GM19193 (cell line): ENCODE results near the gene SCAI.

Experiments
- POLR2A ChIP-seq: IDR thresholded peaks from 4 replicates; pipeline ENCODE4 v1.6.1; 2011; ENCODE audit not compliant: insufficient read depth, insufficient read length; ENCODE audit errors: extremely low read depth

The SCAI gene

DNA sequence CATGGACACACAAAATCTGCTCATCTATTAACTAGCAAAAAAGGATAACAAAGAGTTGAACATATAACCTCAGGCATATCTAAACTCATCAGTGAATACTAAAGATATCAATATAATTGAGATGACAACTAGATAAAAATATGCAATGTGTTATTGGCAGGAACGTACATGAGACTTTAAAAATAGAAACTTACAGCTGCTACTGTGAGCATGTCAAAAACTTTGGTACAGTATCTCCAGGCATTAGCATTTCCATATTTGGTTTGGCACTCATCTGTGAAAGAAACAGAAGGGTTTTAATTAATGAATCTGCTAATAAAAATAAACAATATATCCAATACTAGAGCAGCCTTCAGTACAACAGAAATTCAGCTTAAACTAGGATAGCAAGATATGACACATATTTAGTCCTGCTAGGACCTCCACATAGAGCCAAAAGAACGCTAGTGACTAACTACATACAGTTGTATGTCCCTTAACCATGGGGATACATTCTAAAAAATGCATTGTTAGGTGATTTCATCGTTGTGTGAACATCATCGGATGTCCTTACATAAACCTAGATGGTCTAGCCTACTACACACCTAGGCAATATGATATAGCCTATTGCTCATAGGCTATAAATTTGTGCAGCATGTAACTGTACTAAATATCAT is 10.5 kb upstream of the SCAI start:
- no peak for TF ChIP-seq POLR2A

DNA sequence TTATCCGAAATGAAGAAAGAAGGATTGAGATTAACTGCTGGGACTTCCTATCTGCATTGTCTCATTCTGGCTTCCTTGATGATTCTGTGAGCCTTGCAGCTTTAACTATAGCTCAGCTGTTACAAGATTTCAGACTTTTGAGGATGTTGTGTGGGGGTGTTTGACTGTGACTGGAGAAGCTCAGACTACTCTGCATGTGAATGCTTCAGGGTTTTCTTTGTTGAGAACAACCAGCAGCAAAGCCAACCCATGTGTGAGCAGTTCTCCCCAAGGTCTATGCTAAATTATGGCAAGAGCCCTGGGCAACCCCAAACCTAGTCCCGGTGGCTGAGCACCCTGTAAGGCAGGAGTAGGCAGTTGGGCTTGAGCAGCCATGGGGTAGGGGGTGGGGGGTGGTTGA is 8.4 kb upstream of the SCAI start:
- TF ChIP-seq POLR2A, result no peak

DNA sequence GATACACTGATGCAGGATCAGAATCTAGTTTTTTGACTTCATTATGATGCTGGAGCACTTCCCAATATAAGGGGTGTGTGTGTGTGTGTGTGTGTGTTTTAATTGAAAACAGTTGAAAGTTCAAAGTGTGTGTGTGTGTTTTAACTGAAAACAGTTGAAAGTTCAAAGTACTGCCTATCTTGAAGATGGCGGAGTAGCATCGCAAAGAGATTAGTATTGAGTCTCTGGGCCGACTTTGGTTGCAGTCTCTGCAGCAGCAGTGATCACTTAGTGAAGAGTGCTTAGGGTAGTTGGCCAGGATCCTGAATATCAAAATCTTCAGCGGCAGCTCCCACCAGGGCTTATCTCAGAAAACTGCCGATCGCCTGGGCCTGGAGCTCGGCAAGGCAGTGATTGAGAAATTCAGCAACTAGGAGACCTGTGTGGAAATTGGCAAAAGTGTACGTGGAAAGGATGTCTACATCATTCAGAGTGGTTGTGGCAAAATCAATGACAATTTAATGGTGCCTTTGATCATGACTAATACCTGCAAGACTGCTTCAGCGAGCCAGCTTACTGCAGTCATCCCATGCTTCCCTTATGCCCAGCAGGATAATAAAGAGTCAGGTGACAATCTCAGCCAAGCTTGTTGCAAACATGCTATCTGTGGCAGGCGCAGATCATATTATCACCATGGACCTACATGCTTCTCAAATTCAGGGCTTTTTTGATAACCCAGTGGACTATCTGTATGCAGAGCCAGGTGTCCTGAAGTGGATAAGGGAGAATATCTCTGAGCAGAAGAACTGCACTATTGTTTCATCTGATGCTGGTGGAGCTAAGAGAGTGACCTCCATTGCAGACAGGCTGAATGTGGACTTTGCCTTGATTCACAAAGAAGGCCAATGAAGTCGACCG is 7.3 kb upstream of the SCAI start:
- no peak for TF ChIP-seq POLR2A

GRCh38 chr9:125147401-125147951 is 4.1 kb upstream of the SCAI start:
- no peak for TF ChIP-seq POLR2A

DNA sequence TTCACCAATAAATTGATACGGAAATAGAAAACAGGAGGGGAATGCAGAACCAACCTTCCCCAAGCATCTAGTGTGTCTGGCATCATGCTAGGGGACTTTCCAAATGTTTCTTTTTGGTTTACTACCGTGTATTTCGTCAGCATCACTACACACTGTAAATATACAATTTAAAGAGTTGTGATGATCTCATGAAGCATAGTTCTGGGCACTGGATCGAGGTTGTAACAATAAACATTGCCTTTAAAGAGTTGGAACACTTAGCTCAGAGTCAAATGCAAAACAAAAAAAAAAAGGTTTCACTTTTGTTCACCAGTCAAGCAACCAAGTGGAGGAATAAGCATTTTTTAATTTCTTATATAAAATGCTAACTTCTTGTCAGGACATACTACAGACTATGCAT is 2.9 kb upstream of the SCAI start:
- no peak for TF ChIP-seq POLR2A

GRCh38 chr9:125145425-125145824 is 2.1 kb upstream of the SCAI start:
- no peak for TF ChIP-seq POLR2A

GRCh38 chr9:125142560-125143376 is 560 bp downstream of the SCAI start:
- no peak for TF ChIP-seq POLR2A

- TF ChIP-seq POLR2A, result no peak
Observed at GRCh38 chr9:125141751-125142150, 1.6 kb downstream of the SCAI start.

- TF ChIP-seq POLR2A, result no peak
Observed at GRCh38 chr9:125141251-125141650, 2.1 kb downstream of the SCAI start.

DNA sequence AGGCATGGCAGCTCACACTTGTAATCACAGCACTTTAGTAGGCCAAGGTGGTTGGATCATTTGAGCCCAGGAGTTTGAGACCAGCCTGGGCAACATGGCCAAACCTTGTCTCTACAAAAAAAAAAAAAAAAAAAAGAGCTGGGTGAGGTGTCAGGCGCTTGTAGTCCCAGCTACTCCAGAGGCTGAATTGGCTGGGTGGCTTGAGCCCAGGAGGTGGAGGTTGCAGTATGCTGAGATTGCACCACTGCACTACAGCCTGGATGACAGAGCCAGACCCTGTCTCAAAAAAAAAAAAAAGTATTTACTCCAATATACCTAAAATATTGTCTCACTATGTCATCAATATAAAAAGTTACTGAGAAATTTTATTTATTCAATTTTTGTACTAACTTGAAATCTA is 2.8 kb downstream of the SCAI start:
- TF ChIP-seq POLR2A, result no peak

GRCh38 chr9:125137200-125137599 is 6.1 kb downstream of the SCAI start:
- no peak for TF ChIP-seq POLR2A

DNA sequence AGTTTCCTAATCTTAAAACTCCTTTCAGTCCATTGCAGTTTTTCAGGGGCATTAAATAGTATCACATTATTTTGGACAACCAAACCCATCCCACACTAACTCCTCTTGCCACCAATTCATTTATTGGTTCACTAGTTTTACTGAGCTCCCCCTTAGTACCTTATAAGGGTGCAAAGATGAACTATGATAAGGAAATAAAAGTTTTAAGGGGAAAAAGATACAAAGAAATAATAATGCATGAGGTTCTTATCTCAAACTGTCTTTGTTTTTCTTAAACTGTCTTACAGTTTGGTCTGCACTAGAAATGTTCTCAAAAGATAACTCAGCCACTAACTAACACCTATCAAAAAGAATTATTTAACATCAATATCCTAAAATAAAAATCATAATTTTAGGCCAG is 8.4 kb downstream of the SCAI start:
- no peak for TF ChIP-seq POLR2A

- TF ChIP-seq POLR2A, result no peak
Observed at GRCh38 chr9:125133403-125134329, 9.7 kb downstream of the SCAI start.

GRCh38 chr9:125131778-125132177 is 11.6 kb downstream of the SCAI start:
- TF ChIP-seq POLR2A, result no peak
